ELR (cell line): Measurements from ENCODE around the gene CYB5R4.
A peak's percentile ranks its signal among the peaks of the same experiment; 100 is the strongest.

Source experiments
- DNase-seq: peaks from one replicate; pipeline ENCODE4 v3.0.0-alpha.2; 2015; ENCODE audit warnings: low read depth

CYB5R4 gene

GRCh38 chr6:83859410-83860358 lies at the start of gene CYB5R4:
Gene CYB5R4 (plus strand): TSS chr6:83859689. CDS start chr6:83859783, 94 bp downstream.
- DNase-seq: peak; percentile 97

- DNase-seq: no peak
Observed at GRCh38 chr6:83812595-83812994, 46.9 kb upstream of the CYB5R4 start.

GRCh38 chr6:83815631-83816272 lies 43.7 kb upstream of the CYB5R4 start:
- peak; percentile 52 for DNase-seq

- no peak for DNase-seq
Observed at GRCh38 chr6:83822629-83823169, 36.8 kb upstream of the CYB5R4 start.

DNA sequence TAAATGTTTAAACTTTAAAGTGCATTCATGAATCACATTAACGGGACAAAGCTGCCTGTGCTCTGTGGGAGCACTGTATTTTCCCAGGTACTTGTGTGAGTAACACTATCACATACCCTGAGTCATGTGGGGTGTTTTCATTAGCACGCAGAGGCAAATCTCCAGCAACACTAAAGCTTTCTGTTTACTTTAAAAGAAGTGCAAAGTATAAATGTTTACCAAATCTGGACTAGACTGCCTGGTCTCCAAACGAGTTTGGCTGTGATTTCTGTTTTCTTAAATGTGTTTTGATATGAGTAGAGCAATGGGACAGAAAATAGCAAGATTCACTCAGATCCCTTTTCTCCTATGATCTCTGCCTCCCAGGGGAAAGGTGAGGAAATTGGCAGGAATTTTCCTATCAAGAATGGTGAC lies 35.1 kb upstream of the CYB5R4 start:
- DNase-seq: peak; percentile 51

DNA sequence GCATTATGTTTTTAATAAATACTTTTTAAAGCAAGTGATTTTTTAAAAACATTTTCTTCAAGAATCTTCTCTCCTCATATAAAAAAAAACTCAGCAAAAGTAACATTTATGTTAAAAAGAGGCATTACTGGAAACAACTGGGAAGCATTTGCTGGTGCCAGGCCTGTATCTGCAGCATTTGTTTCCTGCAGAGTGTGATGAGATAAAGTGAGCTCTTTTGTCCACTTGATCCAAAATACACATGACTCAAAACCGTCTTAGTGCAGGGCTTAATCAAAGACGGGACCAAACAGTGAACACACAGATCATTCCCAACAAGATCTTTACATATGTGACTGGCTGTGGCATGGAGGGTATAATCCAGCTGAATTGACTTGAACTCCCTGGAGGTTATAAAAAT lies 34.7 kb upstream of the CYB5R4 start:
- no peak for DNase-seq

DNA sequence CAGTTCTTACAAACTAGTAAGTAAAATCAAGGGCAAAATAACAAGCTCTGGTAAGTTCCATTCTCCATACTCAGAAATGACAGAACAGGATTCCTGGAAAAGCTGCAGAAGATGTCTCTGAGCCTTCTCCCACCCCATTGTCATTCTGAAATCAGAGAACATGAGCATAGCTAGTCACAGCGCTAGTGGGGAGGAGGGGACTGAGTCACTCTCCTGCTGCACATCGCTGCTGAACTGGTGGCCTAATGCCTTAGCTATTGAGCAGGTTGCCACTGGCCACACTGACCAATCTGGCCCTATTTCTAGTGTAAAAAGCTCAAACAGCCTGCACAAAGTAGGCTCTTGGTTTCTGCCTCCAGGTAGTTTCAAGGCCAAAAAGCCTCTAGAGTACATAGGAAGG lies 32.4 kb upstream of the CYB5R4 start:
- DNase-seq: peak; percentile 18

DNA sequence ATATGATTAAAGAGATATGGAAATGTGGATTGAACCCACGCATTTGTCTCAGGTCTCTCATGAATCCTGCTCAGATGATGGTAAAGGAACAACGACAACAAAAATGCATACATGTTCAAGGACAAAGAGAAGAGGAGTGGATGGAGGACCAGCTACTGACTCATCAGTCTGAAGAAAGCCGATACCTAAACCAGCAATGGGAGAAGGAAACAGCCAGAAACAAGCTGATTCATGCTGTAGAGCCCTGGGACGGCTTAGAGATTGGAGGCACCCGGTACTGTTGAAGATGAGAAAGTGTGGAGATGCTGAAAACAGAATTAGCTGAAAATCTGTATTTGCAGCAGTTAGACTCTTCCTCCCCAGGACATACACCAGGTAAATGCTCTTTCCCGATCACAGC lies 20.8 kb upstream of the CYB5R4 start:
- no peak for DNase-seq

GRCh38 chr6:83844170-83844569 lies 15.3 kb upstream of the CYB5R4 start:
- DNase-seq: no peak

GRCh38 chr6:83846291-83846690 lies 13.2 kb upstream of the CYB5R4 start:
- no peak for DNase-seq

- no peak for DNase-seq
Observed at GRCh38 chr6:83847179-83847578, 12.3 kb upstream of the CYB5R4 start.

DNA sequence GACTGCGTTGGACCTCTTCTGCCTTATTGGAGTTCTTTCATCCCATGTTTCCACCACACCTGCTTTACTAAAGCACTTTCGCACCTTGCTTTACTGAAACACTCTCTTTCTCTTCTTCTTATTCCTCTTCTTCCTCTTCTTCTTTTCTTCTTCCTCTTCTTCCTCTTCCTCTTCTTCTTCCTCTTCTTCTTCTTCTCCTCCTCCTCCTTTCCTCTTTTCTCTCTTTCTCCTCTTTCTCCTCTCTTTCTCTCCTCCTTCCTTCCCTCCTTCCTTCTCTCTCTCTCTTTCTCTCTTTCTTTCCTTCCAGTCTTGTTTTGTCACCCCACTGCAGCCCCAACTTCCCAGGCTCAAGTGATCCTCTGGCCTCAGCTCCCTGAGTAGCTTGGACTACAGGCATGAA lies 10.4 kb upstream of the CYB5R4 start:
- DNase-seq: no peak

GRCh38 chr6:83849610-83850009 lies 9.9 kb upstream of the CYB5R4 start:
- DNase-seq: no peak

DNA sequence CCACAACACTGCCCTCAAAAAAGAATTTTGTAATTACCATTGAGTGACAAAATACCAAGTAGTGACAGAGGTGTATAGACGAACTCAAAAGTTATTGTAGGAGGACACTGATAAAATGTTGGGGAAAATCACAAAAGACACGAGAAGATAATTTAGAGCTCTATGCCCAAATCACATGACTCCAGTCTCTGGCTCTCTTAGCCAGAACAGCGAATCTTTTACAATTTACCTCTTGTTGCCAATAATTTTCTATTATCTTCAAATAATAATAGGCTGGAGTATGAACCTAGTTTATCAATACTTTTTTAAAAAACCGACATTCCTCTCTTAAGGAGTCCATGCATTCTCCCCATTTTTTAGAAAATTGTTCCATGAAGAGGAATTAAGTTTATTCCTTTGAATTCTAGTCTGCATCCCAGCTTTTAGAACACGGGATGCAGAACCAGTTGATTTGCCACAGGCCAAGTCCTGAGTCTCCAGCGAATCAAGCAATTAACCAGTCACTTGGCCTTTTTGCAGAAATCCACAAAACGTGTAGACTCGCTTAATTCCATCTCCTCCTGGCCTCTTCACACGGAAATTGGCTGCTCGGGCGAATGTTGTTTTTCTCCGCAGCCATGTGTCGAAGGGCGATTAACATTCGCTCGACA lies 6.8 kb upstream of the CYB5R4 start:
- DNase-seq: no peak

DNA sequence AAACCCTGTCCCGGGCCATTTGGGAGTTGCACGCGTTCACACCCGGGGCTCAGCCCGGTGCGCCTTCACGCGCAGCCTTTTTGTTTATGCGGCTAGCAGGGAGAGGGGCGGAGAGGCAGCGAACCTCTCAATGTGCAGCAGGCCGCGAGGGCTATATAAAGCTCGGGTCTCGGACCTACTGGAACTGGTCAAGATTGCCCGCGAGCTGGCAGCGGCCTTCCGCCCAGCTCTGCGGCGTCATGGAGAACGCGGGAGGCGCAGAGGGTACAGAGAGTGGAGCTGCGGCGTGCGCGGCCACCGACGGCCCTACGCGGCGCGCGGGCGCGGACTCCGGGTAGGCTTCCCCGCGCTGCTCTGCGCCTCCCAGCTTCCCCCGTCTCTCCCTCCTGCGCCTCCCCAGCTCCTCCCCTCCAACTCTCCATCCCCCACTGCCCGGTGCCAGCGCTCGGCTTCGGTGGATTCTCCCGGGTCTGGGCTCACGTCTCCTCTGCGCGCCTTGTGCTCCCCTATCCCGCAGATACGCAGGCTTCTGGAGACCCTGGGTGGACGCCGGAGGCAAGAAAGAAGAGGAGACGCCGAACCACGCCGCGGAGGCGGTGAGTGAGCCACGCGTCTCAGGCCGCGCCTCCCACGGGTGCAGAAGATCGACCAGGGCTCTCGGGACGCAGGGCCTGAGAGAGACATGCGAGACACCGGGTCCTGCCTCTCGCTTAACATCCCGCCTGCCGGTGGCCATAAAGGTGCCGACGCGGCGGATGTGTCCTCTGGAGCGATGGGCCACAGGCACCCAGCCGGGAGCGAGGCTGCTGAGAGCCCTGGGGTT lies 6.1 kb upstream of the CYB5R4 start, which contains the start of gene RIPPLY2:
Gene RIPPLY2 (plus strand): TSS at position 183 of the 823 bp plus-strand sequence. CDS start 57 bp downstream, at position 240.
- DNase-seq: peak; percentile 28

DNA sequence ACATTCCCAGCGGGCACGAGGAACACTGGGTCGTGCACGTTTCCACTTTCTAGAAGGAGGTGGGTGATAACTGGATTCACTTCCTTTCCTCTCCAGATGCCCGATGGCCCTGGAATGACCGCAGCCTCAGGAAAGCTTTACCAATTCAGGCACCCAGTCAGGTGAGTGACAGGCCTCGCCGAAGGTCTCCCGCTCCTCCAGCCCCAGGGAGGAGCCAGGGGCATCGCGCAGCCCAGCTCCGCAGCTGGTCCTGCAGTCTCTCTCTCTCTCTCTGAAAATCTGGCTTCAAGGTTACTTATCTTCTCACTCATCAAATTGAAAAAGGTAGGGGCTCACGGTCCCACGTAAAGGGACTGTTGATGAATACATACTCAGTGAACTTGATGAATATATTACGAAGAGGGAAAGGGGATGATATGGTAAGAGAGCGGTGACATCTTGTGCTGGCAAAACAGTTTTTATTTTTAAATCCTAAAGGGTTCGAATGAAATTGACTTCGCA lies 5.4 kb upstream of the CYB5R4 start:
- DNase-seq: no peak

GRCh38 chr6:83854766-83855165 lies 4.7 kb upstream of the CYB5R4 start:
- no peak for DNase-seq

DNA sequence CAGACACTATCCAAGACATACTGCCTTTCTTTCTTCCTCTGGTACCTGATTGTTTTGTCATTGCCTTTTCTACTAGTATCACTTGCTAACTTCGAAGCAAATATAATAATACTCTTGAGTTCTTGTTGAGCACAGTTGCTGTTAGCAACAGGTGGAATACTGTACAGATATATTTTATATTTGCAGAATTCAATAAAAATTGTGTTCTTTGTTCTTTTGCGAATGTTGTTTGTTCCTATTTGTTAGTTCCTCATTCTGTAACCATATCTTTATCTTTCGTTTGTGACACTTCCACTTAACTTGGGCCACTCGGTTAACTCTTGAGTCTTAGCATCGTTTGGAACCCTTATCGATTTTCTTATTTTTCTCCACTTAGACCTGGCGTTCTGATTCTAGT lies 868 bp downstream of the CYB5R4 start:
- DNase-seq: no peak

GRCh38 chr6:83860782-83861495 lies 1.4 kb downstream of the CYB5R4 start:
- no peak for DNase-seq

- DNase-seq: peak; percentile 53
Observed at GRCh38 chr6:83862776-83863471, 3.4 kb downstream of the CYB5R4 start.
